Stimulated activated CD4-positive, alpha-beta T cell treated with anti-CD3 and anti-CD28 coated beads, TNF-alpha, amount 100 ng/mL, for 1 hour (primary cell): ENCODE results near the gene NPIPB2.
"Not testable (repeated sequence)": the region's sequence is repeated elsewhere in the genome, so short reads cannot be mapped to it uniquely, and the experiment has no call there.

Source experiments
- DNase-seq, 3 donors: peaks; one replicate each; pipeline ENCODE4 v3.0.0-alpha.2; 2020; ENCODE audit warnings: low read depth in 3 of 3, low spot score in 1 of 3

The NPIPB2 gene

DNA sequence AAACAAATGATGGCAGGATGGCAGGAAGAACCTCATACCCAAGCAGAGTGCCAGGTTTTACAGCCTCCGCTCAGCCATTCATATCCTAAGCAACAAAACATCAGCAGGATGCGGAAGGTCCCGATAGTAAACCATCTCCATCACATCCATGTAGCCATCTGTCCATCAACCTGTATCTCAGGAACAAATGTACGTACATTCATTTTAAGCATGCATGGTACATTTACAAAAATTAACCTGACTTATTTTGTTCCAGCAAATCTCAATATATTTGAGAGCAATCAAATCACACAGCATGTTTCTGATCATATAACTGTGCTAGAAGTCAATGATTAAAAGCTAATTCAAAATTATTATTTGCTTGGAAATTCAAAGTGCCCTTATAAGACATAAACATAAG, at the start of gene NPIPB2:
Gene NPIPB2 (minus strand): TSS at position 101 of the 400 bp plus-strand sequence. CDS start 0 bp downstream, at position 101.
- DNase-seq, result not testable (repeated sequence)

- DNase-seq, result no peak
Measured at GRCh38 chr16:11990702-11991390, 49.0 kb upstream of the NPIPB2 start.

GRCh38 chr16:11988258-11988978, 46.6 kb upstream of the NPIPB2 start:
- DNase-seq, result no peak

GRCh38 chr16:11986521-11987057, 44.7 kb upstream of the NPIPB2 start:
- DNase-seq, result no peak

GRCh38 chr16:11985250-11985649, 43.4 kb upstream of the NPIPB2 start:
- DNase-seq, result no peak

GRCh38 chr16:11980136-11980844, 38.4 kb upstream of the NPIPB2 start:
- DNase-seq, result no peak

DNA sequence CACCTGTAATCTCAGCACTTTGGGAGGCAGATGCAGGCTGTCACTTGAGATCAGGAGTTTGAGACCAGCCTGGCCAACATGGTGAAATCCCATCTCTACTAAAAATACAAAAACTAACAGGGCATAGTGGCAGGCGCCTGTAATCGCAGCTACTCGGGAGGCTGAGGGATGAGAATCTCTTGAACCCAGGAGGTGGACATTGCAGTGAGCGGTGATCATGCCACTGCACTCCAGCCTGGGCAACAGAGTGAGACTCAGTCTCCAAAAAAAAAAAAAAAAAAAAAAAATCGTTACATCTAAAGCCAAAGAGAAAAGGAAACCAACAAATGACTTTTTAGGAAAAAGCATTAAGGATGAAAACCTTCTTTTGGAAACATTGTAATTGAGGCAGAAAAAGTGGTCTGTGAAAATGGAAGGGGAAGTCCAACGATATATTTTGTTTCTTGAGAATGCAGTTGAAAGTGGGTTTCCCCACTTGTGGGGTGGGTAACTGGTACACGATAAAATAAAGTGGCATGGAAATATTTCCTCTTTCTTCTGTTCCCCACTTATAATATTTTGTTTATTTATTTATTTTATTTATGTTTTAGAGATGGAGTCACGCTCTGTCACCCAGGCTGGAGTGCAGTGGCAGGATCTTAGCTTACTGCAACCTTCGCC, 37.3 kb upstream of the NPIPB2 start:
- no peak for DNase-seq

GRCh38 chr16:11978080-11978479, 36.2 kb upstream of the NPIPB2 start:
- no peak for DNase-seq

DNA sequence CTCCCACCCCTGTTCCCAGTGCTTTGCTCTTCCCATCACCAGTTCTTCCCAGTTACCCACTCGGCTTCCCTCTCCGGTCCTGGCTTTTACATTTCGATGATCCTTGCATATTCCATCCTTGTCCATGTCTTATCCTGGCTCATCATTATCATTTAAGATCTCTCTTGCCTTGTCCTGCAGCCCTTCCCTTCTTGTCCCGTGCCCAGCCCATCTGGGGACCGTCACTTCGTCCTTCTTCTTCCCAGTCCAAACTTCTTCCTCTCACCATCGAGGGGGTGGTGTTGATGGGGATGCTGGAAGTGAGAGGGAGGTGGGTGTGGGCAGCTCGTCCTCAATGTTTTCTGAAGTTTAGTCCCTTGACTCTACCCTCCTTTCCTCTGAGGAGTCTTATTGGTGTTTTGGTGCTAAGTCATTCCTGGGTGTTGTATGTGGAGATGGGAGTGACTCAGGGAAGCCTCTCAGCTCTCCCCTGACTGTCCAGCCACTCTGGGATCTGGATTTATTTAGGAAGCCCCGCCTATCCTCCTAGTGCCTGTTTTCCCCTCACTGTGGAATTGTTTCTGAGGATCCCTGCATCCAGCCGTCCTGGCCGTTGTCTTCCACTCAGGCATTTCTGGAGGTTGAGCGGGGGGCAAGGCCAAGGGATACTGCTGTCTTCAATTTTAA, 35.7 kb upstream of the NPIPB2 start:
- no peak for DNase-seq

DNA sequence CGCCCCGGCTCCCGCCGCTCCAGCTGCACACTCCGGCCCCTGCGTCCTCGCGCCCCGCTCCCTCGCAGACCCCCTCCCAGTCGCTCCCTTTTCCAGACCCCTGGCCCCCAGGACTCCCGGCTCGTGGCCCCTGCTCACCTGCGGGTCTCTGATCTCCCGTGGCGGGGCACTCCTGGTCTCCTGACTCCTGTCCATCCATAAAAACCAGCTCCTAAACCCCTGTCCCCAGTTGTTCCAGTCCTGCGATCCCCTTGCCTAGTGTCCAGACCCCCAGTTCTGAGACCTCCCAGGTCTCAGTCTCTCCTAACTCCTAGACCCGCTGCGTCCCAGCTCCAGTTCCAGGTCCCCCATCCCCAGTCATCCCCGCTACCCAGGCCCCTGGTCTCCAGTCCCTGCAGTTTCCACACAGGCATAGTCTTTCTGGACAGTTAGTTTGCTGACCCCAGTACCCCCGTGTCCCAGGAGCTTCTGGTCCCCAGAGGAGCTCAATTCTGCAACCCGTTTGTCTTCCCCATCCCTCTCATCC, 35.1 kb upstream of the NPIPB2 start:
- DNase-seq, result no peak

GRCh38 chr16:11973070-11973469, 31.2 kb upstream of the NPIPB2 start:
- no peak for DNase-seq

- no peak for DNase-seq
Measured at GRCh38 chr16:11972128-11972527, 30.3 kb upstream of the NPIPB2 start.

GRCh38 chr16:11970292-11970691, 28.4 kb upstream of the NPIPB2 start:
- not testable (repeated sequence) for DNase-seq

DNA sequence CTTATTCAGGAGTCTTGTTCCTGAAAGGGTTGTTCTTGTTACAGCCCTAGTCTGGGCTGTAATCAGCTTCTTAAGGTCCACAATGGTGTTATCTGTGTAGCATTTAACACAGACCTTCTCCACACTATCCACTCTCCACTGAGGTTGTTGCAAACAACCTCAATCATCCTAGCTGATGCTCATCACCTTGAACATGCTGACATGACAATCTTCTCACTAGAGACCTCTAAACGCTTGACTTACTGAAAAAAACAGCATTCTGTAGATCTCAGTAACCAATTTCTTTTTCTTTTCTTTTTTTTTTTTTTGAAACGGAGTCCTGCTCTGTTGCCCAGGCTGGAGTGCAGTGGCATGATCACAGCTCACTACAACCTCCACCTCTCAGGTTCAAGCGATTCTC, 26.7 kb upstream of the NPIPB2 start:
- DNase-seq, result no peak

- DNase-seq, result no peak
Measured at GRCh38 chr16:11967195-11967911, 25.5 kb upstream of the NPIPB2 start.

DNA sequence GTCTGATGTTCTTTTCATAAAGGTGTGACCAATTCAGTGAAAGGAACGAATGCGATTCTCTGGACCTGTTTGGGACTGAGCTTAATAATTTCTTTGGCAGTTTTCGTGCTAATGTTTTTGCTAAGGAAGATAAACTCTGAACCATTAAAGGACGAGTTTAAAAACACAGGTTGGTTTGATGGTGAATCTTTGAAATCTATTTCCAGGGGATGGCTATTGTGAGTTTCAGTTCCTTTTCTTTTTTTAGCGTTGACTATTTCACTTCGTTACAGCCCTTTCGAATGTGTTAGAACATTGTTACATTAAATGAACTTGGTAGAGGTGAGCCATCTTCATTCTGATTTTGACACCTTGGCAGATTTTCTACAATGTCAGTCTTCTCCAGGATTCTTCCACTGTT, 24.3 kb upstream of the NPIPB2 start:
- DNase-seq, result no peak

DNA sequence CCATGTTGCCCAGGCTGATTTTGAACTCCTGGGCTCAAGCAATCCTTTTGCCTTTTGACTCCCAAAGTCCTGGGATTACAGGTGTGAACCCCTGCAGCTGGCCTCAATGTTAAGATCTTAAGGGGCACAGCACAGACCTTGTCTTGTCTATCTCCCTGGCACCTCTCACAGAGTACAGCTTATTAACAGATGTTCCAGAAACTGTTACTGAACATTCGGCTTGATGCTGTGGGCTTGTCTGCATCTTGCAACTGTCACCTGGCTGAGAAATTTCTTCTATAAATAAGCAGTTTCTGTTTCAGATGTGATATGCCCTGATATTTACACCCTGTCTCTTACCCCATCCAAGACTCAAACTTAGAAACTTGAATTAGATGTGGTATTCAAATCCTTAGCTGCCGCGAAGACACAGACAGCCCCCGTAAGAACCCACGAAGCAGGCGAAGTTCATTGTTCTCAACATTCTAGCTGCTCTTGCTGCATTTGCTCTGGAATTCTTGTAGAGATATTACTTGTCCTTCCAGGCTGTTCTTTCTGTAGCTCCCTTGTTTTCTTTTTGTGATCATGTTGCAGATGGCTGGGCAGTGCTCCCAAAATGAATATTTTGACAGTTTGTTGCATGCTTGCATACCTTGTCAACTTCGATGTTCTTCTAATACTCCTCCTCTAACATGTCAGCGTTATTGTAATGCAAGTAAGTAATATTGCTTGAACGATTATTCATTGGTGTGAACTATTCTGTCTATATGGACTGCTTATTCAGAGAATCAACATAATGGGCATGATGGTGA, 23.1 kb upstream of the NPIPB2 start, which contains the start of gene TNFRSF17:
Gene TNFRSF17 (plus strand): TSS at position 450 of the 791 bp plus-strand sequence. CDS start 115 bp downstream, at position 565.
- no peak for DNase-seq

GRCh38 chr16:11963706-11964105, 21.9 kb upstream of the NPIPB2 start:
- DNase-seq, result no peak

DNA sequence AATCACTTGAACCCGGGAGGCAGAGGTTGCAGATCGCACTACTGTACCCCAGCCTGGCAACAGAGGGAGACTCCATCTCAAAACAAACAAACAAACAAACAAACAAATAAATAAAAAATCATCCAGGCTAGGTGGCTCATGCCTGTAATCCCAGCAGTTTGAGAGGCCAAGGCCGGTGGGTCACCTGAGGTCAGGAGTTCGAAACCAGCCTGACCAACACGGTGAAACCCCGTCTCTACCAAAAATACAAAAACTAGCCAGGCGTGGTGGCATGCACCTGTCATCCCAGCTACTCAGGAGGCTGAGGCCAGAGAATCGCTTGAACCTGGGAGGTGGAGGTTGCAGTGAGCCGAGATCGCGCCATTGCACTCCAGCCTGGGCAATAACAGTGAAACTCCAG, 21.1 kb upstream of the NPIPB2 start:
- DNase-seq, result not testable (repeated sequence)
